ENCODE results near the gene ENOX1. TPM values are rescaled to one million over a fixed set of nuclear protein-coding genes. Genes with fewer than 3 reads are reported as not detected.

The ENOX1 gene
- total RNA-seq, 1 experiment from 2014 or later, result 0.95 TPM

GRCh38 chr13:43293561-43293960 lies 493.2 kb downstream of the ENOX1 start:
- DNase-seq (no peak), ATAC-seq (no peak)
- Histone ChIP-seq H3K4me2 (ENCODE audit: low read length) (peak overlapping the region; percentile 26), H3K4me3 (ENCODE audit: low read length) (no peak overlapping the region), H3K79me2 (ENCODE audit: low read length) (no peaks in the 10 kb centered on the region), H3K9me3 (ENCODE audit: low read length) (no peaks in the 10 kb centered on the region), H3K36me3 (ENCODE audit: low read depth, low read length) (no peaks in the 10 kb centered on the region), H3K27me3 (ENCODE audit: low read length) (no peaks in the 10 kb centered on the region), H4K20me1 (ENCODE audit: low read length) (no peaks in the 10 kb centered on the region), H2AFZ (ENCODE audit: low read length) (no peak overlapping the region), H3K9ac (ENCODE audit: low read length) (no peak overlapping the region), H3F3A (ENCODE audit: low read length, unreplicated experiment) (no peaks in the 10 kb centered on the region), H3K9me2 (replicated peaks; ENCODE audit: low read length) (no peaks in the 10 kb centered on the region), H3K4me1 (ENCODE audit: insufficient read depth, low read length) (peaks cover 41% of the 10 kb centered on the region), H3K27ac (ENCODE audit: low read length) (peak overlapping the region; percentile 40)
- BruUV-seq (replicated peaks), result no TSS peak
- CTCF ChIA-PET, result no interaction called here
- POLR2A ChIA-PET (ENCODE audit: unreplicated experiment), result no interaction called here
- intact Hi-C loops (cut with micrococcal nuclease), result loop anchor here (2.0 to 5.0 kb wide), 2 partner anchors 25 to 46 kb away; no protein-coding TSS in a partner anchor
- TF ChIP-seq EZH2phosphoT487 (IDR thresholded peaks at IDR 0.05; ENCODE audit: borderline replicate concordance, low read length), result no peak
- no peak for TF ChIP-seq EZH2 (IDR thresholded peaks at IDR 0.05; ENCODE audit: low read length, unreplicated experiment)
- TF ChIP-seq CTCF (conservative IDR thresholded peaks at IDR 0.05; ENCODE audit: low read depth, low read length), result no peak

DNA sequence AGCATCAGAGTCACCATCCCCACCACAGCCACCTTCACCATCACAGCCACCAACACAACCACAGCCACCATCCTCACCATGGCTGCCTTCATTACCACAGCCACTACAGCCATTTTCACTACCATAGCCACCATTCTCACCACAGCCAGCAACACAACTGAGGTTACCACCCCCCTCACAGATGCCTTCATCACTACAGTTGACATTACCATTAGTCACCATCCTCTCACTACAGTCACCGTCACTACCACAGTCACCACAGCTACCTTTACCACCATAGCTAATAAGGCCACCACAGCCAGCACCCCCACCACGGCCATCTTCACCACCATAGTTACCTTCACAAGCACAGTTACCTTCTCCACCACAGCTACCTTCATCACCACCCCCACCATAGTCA lies 493.8 kb downstream of the ENOX1 start:
- Histone ChIP-seq H2AFZ (ENCODE audit: low read length) (0 out of 2 replicates have a peak overlapping the region, but pooled peaks have one; percentile 18), H3K9ac (ENCODE audit: low read length) (no peak overlapping the region), H3K27ac (ENCODE audit: low read length) (peak overlapping the region; percentile 47), H4K20me1 (ENCODE audit: low read length) (no peaks in the 10 kb centered on the region), H3K36me3 (ENCODE audit: low read depth, low read length) (no peaks in the 10 kb centered on the region), H3K9me2 (replicated peaks; ENCODE audit: low read length) (no peaks in the 10 kb centered on the region), H3F3A (ENCODE audit: low read length, unreplicated experiment) (no peaks in the 10 kb centered on the region), H3K27me3 (ENCODE audit: low read length) (no peaks in the 10 kb centered on the region), H3K4me1 (ENCODE audit: insufficient read depth, low read length) (peaks cover 41% of the 10 kb centered on the region), H3K4me3 (ENCODE audit: low read length) (no peak overlapping the region), H3K4me2 (ENCODE audit: low read length) (peak overlapping the region; percentile 31), H3K9me3 (ENCODE audit: low read length) (no peaks in the 10 kb centered on the region), H3K79me2 (ENCODE audit: low read length) (no peaks in the 10 kb centered on the region)
- CTCF ChIA-PET, result no interaction called here
- intact Hi-C loops (cut with micrococcal nuclease), result loop anchor here (2.0 to 5.0 kb wide), 2 partner anchors 24 to 46 kb away; no protein-coding TSS in a partner anchor
- POLR2A ChIA-PET (ENCODE audit: unreplicated experiment), result interaction anchor here (0.6 kb wide), 1 partner anchor 63 kb away, joined by 3 read pairs; no protein-coding TSS in a partner anchor
- no peak for TF ChIP-seq EZH2phosphoT487 (IDR thresholded peaks at IDR 0.05; ENCODE audit: borderline replicate concordance, low read length)
- TF ChIP-seq CTCF (conservative IDR thresholded peaks at IDR 0.05; ENCODE audit: low read depth, low read length), result no peak
- no peak for TF ChIP-seq EZH2 (IDR thresholded peaks at IDR 0.05; ENCODE audit: low read length, unreplicated experiment)
- BruUV-seq (replicated peaks), result no TSS peak
- ATAC-seq, result peak; percentile 35
- DNase-seq, result peak; percentile 49

- H3K9ac ChIP-seq (ENCODE audit: low read length), result no peak overlapping the region
- no peak overlapping the region for H3K4me3 ChIP-seq (ENCODE audit: low read length)
- no TSS peak for BruUV-seq (replicated peaks)
- no peaks in the 10 kb centered on the region for H4K20me1 ChIP-seq (ENCODE audit: low read length)
- H3K4me1 ChIP-seq (ENCODE audit: insufficient read depth, low read length), result peaks cover 41% of the 10 kb centered on the region
- no peaks in the 10 kb centered on the region for H3K36me3 ChIP-seq (ENCODE audit: low read depth, low read length)
- intact Hi-C loops (cut with micrococcal nuclease), result loop anchor here (2.0 to 5.0 kb wide), 2 partner anchors 23 to 44 kb away; no protein-coding TSS in a partner anchor
- H3K27ac ChIP-seq (ENCODE audit: low read length), result peak overlapping the region; percentile 47
- H3K27me3 ChIP-seq (ENCODE audit: low read length), result no peaks in the 10 kb centered on the region
- DNase-seq (no peak), ATAC-seq (no peak)
- H3K9me2 ChIP-seq (replicated peaks; ENCODE audit: low read length), result no peaks in the 10 kb centered on the region
- POLR2A ChIA-PET (ENCODE audit: unreplicated experiment), result no interaction called here
- H3F3A ChIP-seq (ENCODE audit: low read length, unreplicated experiment), result no peaks in the 10 kb centered on the region
- TF ChIP-seq EZH2phosphoT487 (IDR thresholded peaks at IDR 0.05; ENCODE audit: borderline replicate concordance, low read length) (no peak), EZH2 (IDR thresholded peaks at IDR 0.05; ENCODE audit: low read length, unreplicated experiment) (no peak), CTCF (conservative IDR thresholded peaks at IDR 0.05; ENCODE audit: low read depth, low read length) (no peak)
- CTCF ChIA-PET, result interaction anchor here (0.6 to 0.9 kb wide), 2 partner anchors 22 to 107 kb away, joined by 3 read pairs; no protein-coding TSS in a partner anchor
- H3K9me3 ChIP-seq (ENCODE audit: low read length), result no peaks in the 10 kb centered on the region
- H2AFZ ChIP-seq (ENCODE audit: low read length), result no peak overlapping the region
- peak overlapping the region; percentile 37 for H3K4me2 ChIP-seq (ENCODE audit: low read length)
- no peaks in the 10 kb centered on the region for H3K79me2 ChIP-seq (ENCODE audit: low read length)
Observed at GRCh38 chr13:43291287-43292060, 495.3 kb downstream of the ENOX1 start.
